AG09319 (cell line): ENCODE results near the gene ARF1.

Experiments
- DNase-seq: peaks from one replicate; pipeline ENCODE4 v3.0.0-alpha.2; 2010; ENCODE audit warnings: low read depth; ENCODE audit errors: extremely low read depth
- TF ChIP-seq, protein P1 (sequence below): IDR thresholded peaks from 2 replicates; pipeline ENCODE4 v1.5.1; 2011; ENCODE audit warnings: low read depth, mild to moderate bottlenecking, inconsistent platforms, low read length, moderate library complexity

The ARF1 gene

DNA sequence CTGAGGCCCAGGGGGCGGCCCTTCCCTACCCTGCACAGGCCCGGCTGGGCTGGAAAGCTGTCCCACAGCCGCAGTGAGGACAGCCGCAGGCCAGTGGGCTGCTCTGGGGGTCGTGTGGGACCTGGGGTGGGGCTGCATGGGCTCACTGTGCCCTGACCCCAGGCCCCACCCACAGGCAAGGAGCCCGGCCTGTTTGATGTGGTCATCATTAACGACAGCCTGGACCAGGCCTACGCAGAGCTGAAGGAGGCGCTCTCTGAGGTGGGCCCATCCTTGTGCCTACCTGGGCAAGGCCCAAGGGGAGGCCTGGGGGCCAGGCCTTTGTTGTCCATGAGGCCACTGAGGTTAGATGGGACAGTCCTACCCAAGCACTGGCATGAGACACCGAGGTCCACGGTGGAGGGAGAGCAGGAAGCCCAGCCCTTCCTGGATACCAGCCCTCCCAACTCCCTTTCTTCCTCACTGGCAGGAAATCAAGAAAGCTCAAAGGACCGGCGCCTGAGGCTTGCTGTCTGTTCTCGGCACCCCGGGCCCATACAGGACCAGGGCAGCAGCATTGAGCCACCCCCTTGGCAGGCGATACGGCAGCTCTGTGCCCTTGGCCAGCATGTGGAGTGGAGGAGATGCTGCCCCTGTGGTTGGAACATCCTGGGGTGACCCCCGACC, 65.8 kb downstream of the ARF1 start:
- TF ChIP-seq, protein P1, sequence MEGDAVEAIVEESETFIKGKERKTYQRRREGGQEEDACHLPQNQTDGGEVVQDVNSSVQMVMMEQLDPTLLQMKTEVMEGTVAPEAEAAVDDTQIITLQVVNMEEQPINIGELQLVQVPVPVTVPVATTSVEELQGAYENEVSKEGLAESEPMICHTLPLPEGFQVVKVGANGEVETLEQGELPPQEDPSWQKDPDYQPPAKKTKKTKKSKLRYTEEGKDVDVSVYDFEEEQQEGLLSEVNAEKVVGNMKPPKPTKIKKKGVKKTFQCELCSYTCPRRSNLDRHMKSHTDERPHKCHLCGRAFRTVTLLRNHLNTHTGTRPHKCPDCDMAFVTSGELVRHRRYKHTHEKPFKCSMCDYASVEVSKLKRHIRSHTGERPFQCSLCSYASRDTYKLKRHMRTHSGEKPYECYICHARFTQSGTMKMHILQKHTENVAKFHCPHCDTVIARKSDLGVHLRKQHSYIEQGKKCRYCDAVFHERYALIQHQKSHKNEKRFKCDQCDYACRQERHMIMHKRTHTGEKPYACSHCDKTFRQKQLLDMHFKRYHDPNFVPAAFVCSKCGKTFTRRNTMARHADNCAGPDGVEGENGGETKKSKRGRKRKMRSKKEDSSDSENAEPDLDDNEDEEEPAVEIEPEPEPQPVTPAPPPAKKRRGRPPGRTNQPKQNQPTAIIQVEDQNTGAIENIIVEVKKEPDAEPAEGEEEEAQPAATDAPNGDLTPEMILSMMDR, result no peak
- DNase-seq, result no peak
